DMS114 treated with DMSO at 0.1 percent for 48 hours (cell line): ENCODE results near the gene SYNGR4.
A peak's percentile ranks its signal among the peaks of the same experiment; 100 is the strongest.
"Not testable (repeated sequence)": the region's sequence is repeated elsewhere in the genome, so short reads cannot be mapped to it uniquely, and the experiment has no call there.

Experiments
- DNase-seq: peaks from one replicate; lab custom pipeline; 2025; ENCODE audit not compliant: unreplicated experiment; lab: John Stamatoyannopoulos, UW

Gene SYNGR4

GRCh38 chr19:48363810-48364597 is at the start of gene SYNGR4, which contains the start of gene TMEM143:
TSS of gene SYNGR4 (plus strand) at chr19:48364367. CDS start at chr19:48365843, 1,476 bp downstream.
TSS of gene TMEM143 (minus strand) at chr19:48363940. CDS start at chr19:48363920, 20 bp downstream.
- peak; percentile 93 for DNase-seq

- DNase-seq, result no peak
Measured at GRCh38 chr19:48315712-48316111, 48.5 kb upstream of the SYNGR4 start.

- DNase-seq, result not testable (repeated sequence)
Measured at GRCh38 chr19:48317708-48317960, 46.5 kb upstream of the SYNGR4 start.

GRCh38 chr19:48318286-48318987 is 45.7 kb upstream of the SYNGR4 start:
- DNase-seq, result no peak

GRCh38 chr19:48319647-48320541 is 44.3 kb upstream of the SYNGR4 start:
- peak; percentile 13 for DNase-seq

- DNase-seq, result peak; percentile 90
Measured at GRCh38 chr19:48321372-48321621, 42.9 kb upstream of the SYNGR4 start.

GRCh38 chr19:48321622-48322591 is 42.3 kb upstream of the SYNGR4 start:
- DNase-seq, result peak; percentile 76

- DNase-seq, result peak; percentile 66
Measured at GRCh38 chr19:48325265-48325910, 38.8 kb upstream of the SYNGR4 start, which contains the start of gene EMP3. TSS of gene EMP3 (plus strand) at chr19:48325552. CDS start at chr19:48326845, 1,293 bp downstream.

GRCh38 chr19:48329167-48329891 is 34.8 kb upstream of the SYNGR4 start:
- DNase-seq, result no peak

- no peak for DNase-seq
Measured at GRCh38 chr19:48330012-48330681, 34.0 kb upstream of the SYNGR4 start.

- no peak for DNase-seq
Measured at GRCh38 chr19:48332351-48332661, 31.9 kb upstream of the SYNGR4 start.

GRCh38 chr19:48332662-48333466 is 31.3 kb upstream of the SYNGR4 start:
- DNase-seq, result no peak

- DNase-seq, result no peak
Measured at GRCh38 chr19:48333467-48334384, 30.4 kb upstream of the SYNGR4 start.

GRCh38 chr19:48338253-48338755 is 25.9 kb upstream of the SYNGR4 start:
- DNase-seq, result no peak

GRCh38 chr19:48338802-48339503 is 25.2 kb upstream of the SYNGR4 start:
- DNase-seq, result no peak

GRCh38 chr19:48340995-48341394 is 23.2 kb upstream of the SYNGR4 start:
- no peak for DNase-seq
